H1 (cell line): ENCODE measurements around the gene RBM4. TPM values are rescaled to one million over a fixed set of nuclear protein-coding genes. Genes with fewer than 3 reads are reported as not detected.

Experiments used
- CTCF ChIA-PET: fragments of 300-600 bp; sonication (Branson Sonifier 250); formaldehyde crosslinking; loops from one replicate; lab custom pipeline; 2021; ENCODE audit not compliant: partially characterized antibody; lab: Charles Lee
- POLR2A ChIA-PET: fragments of 300-600 bp; sonication (Branson Sonifier 250); formaldehyde crosslinking; loops from one replicate; lab custom pipeline; 2021; ENCODE audit warnings: inconsistent platforms; ENCODE audit not compliant: partially characterized antibody; lab: Charles Lee
- DNase-seq, 2 experiments: peaks; one replicate each; pipeline versions ENCODE4 v3.0.0 to v3.0.0-alpha.2; 2010 to 2022; ENCODE audit warnings: low spot score in 2 of 2, low read depth in 1 of 2, mixed read lengths in 1 of 2
- FAIRE-seq: peaks from 2 replicates; lab custom pipeline; 2011; peaks lifted over from hg19 to GRCh38; lab: Jason Lieb, UNC
- H2AFZ ChIP-seq: 2 replicates; pipeline ENCODE4 v1.8.1; 2012; ENCODE audit warnings: low read length, inconsistent platforms
- H2AK5ac ChIP-seq: 2 replicates; pipeline ENCODE4 v1.6.1; 2013; ENCODE audit warnings: low read depth, low read length
- H2BK120ac ChIP-seq: replicated peaks from 2 replicates; pipeline ENCODE3; 2013; ENCODE audit warnings: low read depth, low read length, inconsistent platforms
- H2BK12ac ChIP-seq: 2 replicates; pipeline ENCODE4 v1.6.1; 2013; ENCODE audit warnings: low read depth, low read length
- H2BK15ac ChIP-seq: 2 replicates; pipeline ENCODE4 v1.6.1; 2013; ENCODE audit warnings: low read length
- H2BK20ac ChIP-seq: 2 replicates; pipeline ENCODE4 v1.6.1; 2013; ENCODE audit warnings: low read length
- H2BK5ac ChIP-seq: 2 replicates; pipeline ENCODE4 v1.6.1; 2013; ENCODE audit warnings: low read depth, low read length
- H3K14ac ChIP-seq: 2 replicates; pipeline ENCODE4 v1.6.1; 2013; ENCODE audit warnings: inconsistent platforms; ENCODE audit not compliant: insufficient read length
- H3K18ac ChIP-seq: 2 replicates; pipeline ENCODE4 v1.6.1; 2013; ENCODE audit warnings: low read length; ENCODE audit errors: extremely low read depth
- H3K23ac ChIP-seq: 2 replicates; pipeline ENCODE4 v1.6.1; 2013; ENCODE audit warnings: inconsistent platforms; ENCODE audit not compliant: insufficient read length
- H3K23me2 ChIP-seq: 2 replicates; pipeline ENCODE4 v1.6.1; 2013; ENCODE audit warnings: low read depth, low read length
- H3K27ac ChIP-seq: 2 replicates; pipeline ENCODE4 v1.6.1; 2011; ENCODE audit warnings: low read depth, low read length, inconsistent platforms
- H3K27me3 ChIP-seq, 4 experiments: replicated peaks in 1 of 4; 1 replicate in 1 of 4; 2 replicates in 3 of 4; pipeline versions ENCODE4 v1.6.1 to v1.8.1; 2011 to 2013; ENCODE audit warnings: low read length in 3 of 4, mild to moderate bottlenecking in 3 of 4, inconsistent platforms in 2 of 4, mixed read lengths in 2 of 4, moderate library complexity in 1 of 4; ENCODE audit not compliant: control insufficient read depth in 3 of 4, insufficient read depth in 3 of 4; ENCODE audit errors: extremely low read depth in 1 of 4
- H3K36me3 ChIP-seq, 4 experiments: 2 replicates each; pipeline versions ENCODE4 v1.6.1 to v1.8.1; 2011 to 2013; ENCODE audit warnings: mild to moderate bottlenecking in 4 of 4, low read length in 3 of 4, moderate library complexity in 2 of 4, control low read depth in 1 of 4, inconsistent platforms in 1 of 4; ENCODE audit not compliant: insufficient read depth in 4 of 4, control insufficient read depth in 2 of 4
- H3K4ac ChIP-seq: replicated peaks from 2 replicates; pipeline ENCODE3; 2013; ENCODE audit warnings: low read length, low read depth, mixed read lengths, inconsistent platforms; ENCODE audit not compliant: insufficient read length
- H3K4me1 ChIP-seq, 4 experiments: replicated peaks in 1 of 4; 1 replicate in 1 of 4; 2 replicates in 3 of 4; pipeline versions ENCODE4 v1.6.1 to v1.8.1; 2011 to 2013; ENCODE audit warnings: low read length in 3 of 4, inconsistent platforms in 2 of 4, mixed read lengths in 1 of 4; ENCODE audit not compliant: insufficient read depth in 4 of 4, control insufficient read depth in 3 of 4
- H3K4me2 ChIP-seq, 2 experiments: 2 replicates each; pipeline versions ENCODE4 v1.6.1 to v1.8.1; 2011 to 2013; ENCODE audit warnings: low read depth in 2 of 2, low read length in 2 of 2, control low read depth in 1 of 2, inconsistent platforms in 1 of 2, mild to moderate bottlenecking in 1 of 2; ENCODE audit not compliant: insufficient read depth in 1 of 2
- H3K4me3 ChIP-seq, 4 experiments: fragments of 200-600, 300-600 bp in 1 of 4; sonication (generic), shearing (Covaris generic), sonication (Bioruptor Twin) in 1 of 4; 2 replicates each; pipeline versions ENCODE4 v1.5.1 to v1.8.1; 2011 to 2016; ENCODE audit warnings: low read length in 4 of 4, low read depth in 3 of 4, control low read depth in 2 of 4, inconsistent platforms in 2 of 4, mild to moderate bottlenecking in 2 of 4, mixed read lengths in 1 of 4, moderate library complexity in 1 of 4; ENCODE audit not compliant: insufficient read depth in 2 of 4; ENCODE audit errors: extremely low read depth in 1 of 4
- H3K56ac ChIP-seq: replicated peaks from 2 replicates; pipeline ENCODE3; 2013; ENCODE audit warnings: low read depth, mild to moderate bottlenecking, mixed read lengths, low read length, inconsistent platforms; ENCODE audit not compliant: insufficient read length
- H3K79me1 ChIP-seq: 2 replicates; pipeline ENCODE4 v1.6.1; 2013; ENCODE audit warnings: low read depth, low read length, control low read depth
- H3K79me2 ChIP-seq, 2 experiments: 2 replicates each; pipeline versions ENCODE4 v1.6.1 to v1.8.1; 2012 to 2013; ENCODE audit warnings: low read length in 2 of 2, mild to moderate bottlenecking in 2 of 2, inconsistent platforms in 1 of 2; ENCODE audit not compliant: insufficient read depth in 2 of 2, control insufficient read depth in 1 of 2
- H3K9ac ChIP-seq, 4 experiments: replicated peaks in 1 of 4; 1 replicate in 1 of 4; 2 replicates in 3 of 4; pipeline versions ENCODE4 v1.6.1 to v1.8.1; 2011 to 2013; ENCODE audit warnings: low read depth in 3 of 4, low read length in 3 of 4, control low read depth in 2 of 4, mild to moderate bottlenecking in 2 of 4, moderate library complexity in 2 of 4, inconsistent platforms in 1 of 4; ENCODE audit errors: extremely low read depth in 1 of 4
- H3K9me3 ChIP-seq, 2 experiments: 2 replicates each; pipeline versions ENCODE4 v1.6.1 to v1.8.1; 2012 to 2013; ENCODE audit warnings: mild to moderate bottlenecking in 2 of 2, moderate library complexity in 2 of 2, control low read depth in 1 of 2, inconsistent platforms in 1 of 2, low read depth in 1 of 2, low read length in 1 of 2, mixed read lengths in 1 of 2; ENCODE audit not compliant: insufficient read depth in 2 of 2
- H4K20me1 ChIP-seq, 2 experiments: replicated peaks in 1 of 2; 2 replicates each; pipeline versions ENCODE3 to v1.8.1; 2011 to 2013; ENCODE audit warnings: inconsistent platforms in 2 of 2, low read length in 2 of 2, mild to moderate bottlenecking in 1 of 2; ENCODE audit not compliant: insufficient read depth in 2 of 2, control insufficient read depth in 1 of 2
- H4K5ac ChIP-seq: 2 replicates; pipeline ENCODE4 v1.6.1; 2013; ENCODE audit warnings: low read length, low read depth, mixed read lengths, inconsistent platforms; ENCODE audit not compliant: insufficient read length
- H4K8ac ChIP-seq: 2 replicates; pipeline ENCODE4 v1.8.0; 2013; ENCODE audit warnings: mild to moderate bottlenecking, moderate library complexity, low read length, inconsistent platforms; ENCODE audit not compliant: insufficient read depth; ENCODE audit errors: extremely low read depth
- H4K91ac ChIP-seq: replicated peaks from 2 replicates; pipeline ENCODE3; 2013; ENCODE audit warnings: low read length, mixed read lengths, inconsistent platforms; ENCODE audit not compliant: insufficient read length
- ATF2 ChIP-seq: IDR thresholded peaks from 2 replicates; pipeline ENCODE4 v1.6.1; 2012; ENCODE audit warnings: low read length, inconsistent platforms
- CHD1 ChIP-seq: IDR thresholded peaks from 2 replicates; pipeline ENCODE4 v1.6.1; 2012; ENCODE audit warnings: low read depth, low read length, improper control_type of control experiment
- CHD2 ChIP-seq: IDR thresholded peaks from 2 replicates; pipeline ENCODE4 v1.6.1; 2012; ENCODE audit warnings: low read length, improper control_type of control experiment
- CREB1 ChIP-seq: IDR thresholded peaks from 2 replicates; pipeline ENCODE4 v1.6.1; 2012; ENCODE audit warnings: inconsistent platforms
- E2F6 ChIP-seq: IDR thresholded peaks from 2 replicates; pipeline ENCODE4 v1.6.1; 2012; ENCODE audit warnings: inconsistent platforms
- EP300 ChIP-seq, 2 experiments: IDR thresholded peaks; 1 replicate in 1 of 2; 2 replicates in 1 of 2; pipeline ENCODE4 v1.6.1; 2011 to 2012; ENCODE audit warnings: low read depth in 2 of 2, low read length in 2 of 2, mild to moderate bottlenecking in 2 of 2, borderline replicate concordance in 1 of 2, inconsistent platforms in 1 of 2, moderate library complexity in 1 of 2
- GTF2F1 ChIP-seq: IDR thresholded peaks from 2 replicates; pipeline ENCODE4 v1.6.1; 2012; ENCODE audit warnings: low read depth, low read length, improper control_type of control experiment, borderline replicate concordance
- POU5F1 ChIP-seq: IDR thresholded peaks from 2 replicates; pipeline ENCODE4 v1.6.1; 2011; ENCODE audit warnings: low read depth, mild to moderate bottlenecking, low read length, moderate library complexity
- SIRT6 ChIP-seq: IDR thresholded peaks from one replicate; pipeline ENCODE4 v1.7.1; 2012; ENCODE audit warnings: low read length, inconsistent platforms
- SP2 ChIP-seq: IDR thresholded peaks from 2 replicates; pipeline ENCODE4 v1.6.1; 2012; ENCODE audit warnings: mild to moderate bottlenecking, low read length, inconsistent platforms
- SP4 ChIP-seq: IDR thresholded peaks from 2 replicates; pipeline ENCODE4 v1.6.1; 2012; ENCODE audit warnings: low read length, inconsistent platforms
- TBP ChIP-seq: IDR thresholded peaks from 2 replicates; pipeline ENCODE4 v1.6.1; 2011; ENCODE audit warnings: low read depth, low read length, improper control_type of control experiment
- TEAD4 ChIP-seq: IDR thresholded peaks from 2 replicates; pipeline ENCODE4 v1.6.1; 2012; ENCODE audit warnings: low read depth, low read length, inconsistent platforms, mixed read lengths
- WGBS, 2 experiments: shearing (Covaris generic) in 1 of 2; methylation state at CpG; one replicate each; pipeline versions ENCODE4 v1.1.6 to v1.1.7; 2013 to 2015; ENCODE audit warnings: low lambda C conversion rate in 2 of 2, mixed read lengths in 2 of 2, inconsistent platforms in 1 of 2, low coverage in 1 of 2, missing lambda C conversion rate in 1 of 2; ENCODE audit not compliant: insufficient replicate concordance in 2 of 2, insufficient coverage in 1 of 2, insufficient read length in 1 of 2; ENCODE audit errors: extremely low coverage in 1 of 2, missing lambda C conversion rate in 1 of 2; 5-methylcytosine and 5-hydroxymethylcytosine counted together
- polyA plus RNA-seq, 7 experiments: library from polyadenylated mRNA; depleted of rRNA in 3 of 7; stranded (reverse) in 5 of 7; unstranded in 2 of 7; fragments of >200 nt in 5 of 7; fragments of 200-250 nt in 2 of 7; gene quantifications; 1 replicate in 5 of 7; 2 replicates in 1 of 7; 4 replicates in 1 of 7; pipeline versions ENCODE4 v1.2.1 to v1.2.3, GENCODE V29; 2011 to 2013; ENCODE audit warnings: missing spikeins in 2 of 7, mixed read lengths in 2 of 7
- total RNA-seq: library from RNA; stranded (reverse); fragmentation: NEBNext Ultra II Directional; extraction: Animal tissue kit (Norgen Biotek cat#: 25700); gene quantifications from 2 replicates; pipeline ENCODE4 v1.2.1, GENCODE V29; 2021

Gene RBM4
- total and polyA plus RNA-seq, 2 of the 8 experiments (the other 6 are each of a cell fraction or from before 2014, with no cell fraction given): 192 to 330 TPM

- no peaks in the 10 kb centered on the region for H3K23me2 ChIP-seq
- H3K4me2 ChIP-seq: no peak overlapping the region
- peaks cover 0 to 3% (median 1%) of the 10 kb centered on the region in 4 experiments; a peak in 2 of 7 replicates for H3K4me1 ChIP-seq
- H3K4me3 ChIP-seq: no peak overlapping the region
- H3K27ac ChIP-seq: no peak overlapping the region
- H2BK5ac ChIP-seq: no peak overlapping the region
- no peaks in the 10 kb centered on the region for H3K27me3 ChIP-seq
- H2AK5ac ChIP-seq: no peak overlapping the region
- no peak overlapping the region for H4K8ac ChIP-seq
- no peak overlapping the region for H2BK20ac ChIP-seq
- H2BK120ac ChIP-seq: no peak overlapping the region
- FAIRE-seq: no peak
- no peak overlapping the region for H3K23ac ChIP-seq
- no peaks in the 10 kb centered on the region for H3K79me1 ChIP-seq
- H2BK15ac ChIP-seq: no peak overlapping the region
- H3K79me2 ChIP-seq: no peaks in the 10 kb centered on the region
- no peak overlapping the region for H3K18ac ChIP-seq
- no peak overlapping the region for H2BK12ac ChIP-seq
- H3K4ac ChIP-seq: no peak overlapping the region
- ChIA-PET CTCF (interaction anchor here (1.4 to 7.5 kb wide), 6 partner anchors 13 to 187 kb away, joined by 3 to 90 read pairs (median 6); partner anchors contain the start of gene RCE1), POLR2A (interaction anchor here (1.0 to 1.6 kb wide), 2 partner anchors 13 to 127 kb away, joined by 3 to 4 read pairs; no protein-coding TSS in a partner anchor)
- no peak for DNase-seq
- H3K36me3 ChIP-seq: peaks cover 31 to 61% (median 58%) of the 10 kb centered on the region in 4 experiments; a peak in 7 of 8 replicates
- H2AFZ ChIP-seq: no peak overlapping the region
- no peak overlapping the region for H3K9ac ChIP-seq
- WGBS, 2 experiments: 92% methylated on average over 18 of the region's 18 CpGs; no CpG with 5 or more reads in 1 of the 2 experiments
- no peak overlapping the region for H3K56ac ChIP-seq
- H3K14ac ChIP-seq: no peak overlapping the region
- H4K20me1 ChIP-seq: peaks cover 0 to 7% of the 10 kb centered on the region in 2 experiments
- H4K91ac ChIP-seq: no peak overlapping the region
- H3K9me3 ChIP-seq: no peaks in the 10 kb centered on the region
- H4K5ac ChIP-seq: no peak overlapping the region
- TF ChIP-seq ATF2 (no peak), SP4 (no peak), CHD1 (no peak), SIRT6 (no peak), CREB1 (no peak), TEAD4 (no peak), POU5F1 (no peak), E2F6 (no peak), SP2 (no peak), EP300 (IDR thresholded peaks at IDR 0.05; ENCODE audit: borderline replicate concordance in 1 of 2, low read depth in 2 of 2, low read length in 2 of 2) (no peak), TBP (no peak), GTF2F1 (no peak), CHD2 (no peak)
Measured at GRCh38 chr11:66692446-66692845, 53.9 kb downstream of the RBM4 start.
